ENCODE measurements around the gene DNAAF3. TPM values are rescaled to one million over a fixed set of nuclear protein-coding genes. Genes with fewer than 3 reads are reported as not detected.
"Not testable (repeated sequence)": the region's sequence is repeated elsewhere in the genome, so short reads cannot be mapped to it uniquely, and the experiment has no call there.

DNAAF3 gene
- total RNA-seq, 1 experiment from 2014 or later = 52.8 TPM

- CTCF ChIA-PET = interaction anchor here (0.6 kb wide), 1 partner anchor 56 kb away, joined by 5 read pairs; no protein-coding TSS in a partner anchor
- H3K27me3 ChIP-seq (ENCODE audit: insufficient read depth, low read length); H3K27ac ChIP-seq (ENCODE audit: low read depth, low read length); H3K36me3 ChIP-seq (ENCODE audit: control insufficient read depth in 1 of 2, insufficient read depth in 2 of 2, low read length in 2 of 2); POLR2A ChIA-PET; H3K4me2 ChIP-seq (ENCODE audit: low read length); H3K9me3 ChIP-seq (ENCODE audit: control insufficient read depth in 1 of 2, insufficient read depth in 1 of 2, low read depth in 1 of 2, low read length in 2 of 2); H2AFZ ChIP-seq (ENCODE audit: low read depth, low read length, poor library complexity, severe bottlenecking); ATAC-seq; H4K20me1 ChIP-seq (ENCODE audit: insufficient read depth); H3K79me2 ChIP-seq (ENCODE audit: insufficient read depth, low read length); BruUV-seq (replicated peaks); H3K4me3 ChIP-seq (replicated peaks in 1 of 2; ENCODE audit: low read depth in 1 of 2, low read length in 2 of 2); intact Hi-C loops (cut with micrococcal nuclease); DNase-seq (ENCODE audit: low read depth, low spot score); H3K9me2 ChIP-seq (ENCODE audit: insufficient read depth); H3K9ac ChIP-seq (ENCODE audit: low read length); RAD21 ChIA-PET (ENCODE audit: low non-redundant PET in 1 of 2, low total read pairs in 2 of 2, uncharacterized antibody in 2 of 2, unreplicated experiment in 2 of 2): not testable (repeated sequence)
- TF ChIP-seq CTCF (IDR thresholded peaks at IDR 0.05 in 2 of 3, conservative IDR thresholded peaks at IDR 0.05 in 1 of 3; ENCODE audit: borderline replicate concordance in 1 of 3, insufficient read depth in 1 of 3, low read depth in 2 of 3, low read length in 2 of 3) (0 out of 6 replicates have a peak, but pooled peaks of 2 of the 3 experiments have one; percentile 18 to 24), RAD21 (IDR thresholded peaks at IDR 0.05; ENCODE audit: low read depth) (0 out of 2 replicates have a peak, but pooled peaks have one; percentile 15)
- peaks cover 4 to 15% of the 10 kb centered on the region in 2 experiments for H3K4me1 ChIP-seq (ENCODE audit: control insufficient read depth in 1 of 2, insufficient read depth in 2 of 2, low read length in 2 of 2)
Measured at GRCh38 chr19:55202199-55202598, 35.8 kb upstream of the DNAAF3 start.

- Histone ChIP-seq H3K9ac (ENCODE audit: low read length) (no peak overlapping the region), H3K4me2 (ENCODE audit: low read length) (no peak overlapping the region), H3K79me2 (ENCODE audit: insufficient read depth, low read length) (no peaks in the 10 kb centered on the region), H2AFZ (ENCODE audit: low read depth, low read length, poor library complexity, severe bottlenecking) (no peak overlapping the region), H4K20me1 (ENCODE audit: insufficient read depth) (no peaks in the 10 kb centered on the region), H3K27me3 (ENCODE audit: insufficient read depth, low read length) (no peaks in the 10 kb centered on the region), H3K27ac (ENCODE audit: low read depth, low read length) (no peak overlapping the region), H3K9me2 (ENCODE audit: insufficient read depth) (no peaks in the 10 kb centered on the region), H3K36me3 (ENCODE audit: control insufficient read depth in 1 of 2, insufficient read depth in 2 of 2, low read length in 2 of 2) (peaks cover 3 to 10% of the 10 kb centered on the region in 2 experiments; a peak in 3 of 4 replicates), H3K9me3 (ENCODE audit: control insufficient read depth in 1 of 2, insufficient read depth in 1 of 2, low read depth in 1 of 2, low read length in 2 of 2) (no peaks in the 10 kb centered on the region), H3K4me3 (replicated peaks in 1 of 2; ENCODE audit: low read depth in 1 of 2, low read length in 2 of 2) (no peak overlapping the region), H3K4me1 (ENCODE audit: control insufficient read depth in 1 of 2, insufficient read depth in 2 of 2, low read length in 2 of 2) (no peaks in the 10 kb centered on the region)
- RAD21 ChIA-PET (ENCODE audit: low non-redundant PET in 1 of 2, low total read pairs in 2 of 2, uncharacterized antibody in 2 of 2, unreplicated experiment in 2 of 2) = no interaction called here
- BruUV-seq (replicated peaks) = no TSS peak
- POLR2A ChIA-PET = no interaction called here
- TF ChIP-seq TCF7L2 (IDR thresholded peaks at IDR 0.05; ENCODE audit: borderline replicate concordance, extremely low read depth, insufficient read depth, insufficient read length) (no peak), SRF (IDR thresholded peaks at IDR 0.05; ENCODE audit: low read depth) (no peak), ZNF274 (IDR thresholded peaks at IDR 0.05; ENCODE audit: low read depth, low read length) (no peak), FOSL1 (IDR thresholded peaks at IDR 0.05; ENCODE audit: low read depth) (no peak), EGR1 (IDR thresholded peaks at IDR 0.05; ENCODE audit: low read depth) (no peak), JUND (IDR thresholded peaks at IDR 0.05) (no peak), ZFX (IDR thresholded peaks at IDR 0.05) (no peak)
- ATAC-seq (no peak), DNase-seq (ENCODE audit: low read depth, low spot score) (no peak)
- CTCF ChIA-PET = no interaction called here
- intact Hi-C loops (cut with micrococcal nuclease) = no loop called here
Measured at GRCh38 chr19:55199620-55200204, 33.3 kb upstream of the DNAAF3 start.

Measured in HCT116 (cell line).